ENCODE results near the gene CMKLR1.

The CMKLR1 gene

DNA sequence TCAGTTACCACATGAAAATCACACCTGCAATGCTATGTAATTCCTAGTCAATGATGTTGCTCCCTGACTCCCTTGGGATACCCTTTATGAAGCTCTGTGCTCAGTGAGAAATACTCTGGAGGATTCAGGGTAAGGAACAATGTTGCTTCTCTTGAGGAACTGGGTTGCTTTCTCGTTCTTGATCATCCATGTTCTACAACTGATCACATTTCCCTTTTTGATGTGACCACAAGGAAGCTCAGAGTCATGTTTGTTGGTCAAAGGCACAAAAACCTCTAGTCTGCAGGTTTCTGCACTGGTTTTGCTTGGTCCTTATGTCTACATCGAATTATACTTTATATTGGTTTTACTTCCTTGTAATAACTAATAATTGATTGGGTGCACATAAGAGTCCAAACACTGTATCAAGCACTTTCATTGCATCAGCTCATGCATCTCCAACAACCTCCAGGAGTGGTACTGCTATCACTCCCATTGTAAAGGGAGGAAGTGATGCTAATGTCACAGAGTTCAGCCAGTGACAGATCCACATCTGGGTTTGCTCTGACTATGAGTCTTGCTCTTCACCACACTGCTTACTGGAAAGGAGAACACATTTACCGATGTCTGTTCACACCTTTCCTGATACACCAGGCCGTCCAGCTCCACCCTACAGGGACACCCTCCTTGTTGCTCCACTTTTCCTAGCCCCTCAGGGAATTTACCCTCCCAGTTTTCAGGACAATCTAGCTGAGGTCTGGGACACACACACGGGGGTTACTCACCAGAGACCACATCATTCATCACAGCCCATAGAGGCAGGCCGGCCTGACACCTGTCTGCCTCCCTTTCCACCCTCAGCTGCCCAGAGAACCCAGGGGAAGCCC is 41.0 kb downstream of the CMKLR1 start:
- no peak for DNase-seq

DNA sequence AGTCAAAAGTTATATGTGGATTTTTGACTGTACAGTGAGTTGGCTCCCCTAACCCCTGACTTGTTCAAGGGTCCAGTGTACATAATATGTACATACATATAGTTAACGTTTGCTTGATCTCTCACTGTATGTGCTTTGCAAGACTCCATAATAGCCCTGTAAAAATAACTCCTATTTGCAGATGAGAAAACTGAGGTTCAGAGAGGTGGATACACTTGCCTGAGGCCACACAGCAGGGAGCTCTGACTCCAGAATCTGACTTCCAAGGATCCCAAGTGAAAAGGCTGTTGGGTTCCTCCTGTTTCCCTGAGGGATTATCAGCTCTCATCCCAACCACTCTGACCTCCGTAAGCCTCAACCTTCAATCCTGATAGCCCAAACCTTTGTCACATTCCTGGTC is 41.7 kb downstream of the CMKLR1 start:
- no peak for DNase-seq

DNA sequence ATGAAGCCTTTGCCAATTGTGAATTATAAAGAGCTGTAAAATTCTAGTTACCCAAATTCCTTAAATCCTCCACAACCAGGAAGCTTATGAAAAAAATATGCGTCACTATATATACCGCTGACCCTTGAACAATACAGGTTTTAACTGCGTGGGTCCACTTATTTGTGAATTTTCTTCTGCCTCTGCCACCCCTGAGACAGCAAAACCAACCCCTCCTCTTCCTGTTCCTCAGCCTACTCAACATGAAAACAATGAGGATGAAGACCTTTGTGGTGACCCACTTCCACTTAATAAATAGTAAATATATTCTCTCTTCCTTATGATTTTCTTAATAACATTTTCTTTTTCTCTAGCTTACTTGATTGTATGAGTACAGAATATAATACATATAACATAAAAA is 42.2 kb downstream of the CMKLR1 start:
- DNase-seq = no peak

DNA sequence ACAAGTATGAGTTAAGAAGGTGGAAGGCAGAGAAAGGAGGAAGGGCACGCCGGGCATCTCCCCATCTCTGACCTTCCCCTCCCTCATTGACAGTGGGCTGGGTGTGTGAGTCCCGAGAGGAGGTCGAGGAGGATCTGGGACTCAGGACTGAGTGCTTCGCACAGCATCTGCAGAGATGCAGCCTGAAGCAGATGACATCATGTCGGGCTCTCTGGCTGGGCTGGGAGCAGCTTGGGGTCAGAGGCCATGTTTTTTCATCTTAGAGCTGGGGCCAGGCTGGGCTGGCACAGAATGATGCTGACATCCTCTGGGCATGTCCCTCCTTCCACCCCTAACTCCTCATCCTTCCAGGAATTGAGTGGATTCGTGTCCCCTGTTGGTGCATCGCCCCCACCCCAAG is 43.5 kb downstream of the CMKLR1 start:
- no peak for DNase-seq

DNA sequence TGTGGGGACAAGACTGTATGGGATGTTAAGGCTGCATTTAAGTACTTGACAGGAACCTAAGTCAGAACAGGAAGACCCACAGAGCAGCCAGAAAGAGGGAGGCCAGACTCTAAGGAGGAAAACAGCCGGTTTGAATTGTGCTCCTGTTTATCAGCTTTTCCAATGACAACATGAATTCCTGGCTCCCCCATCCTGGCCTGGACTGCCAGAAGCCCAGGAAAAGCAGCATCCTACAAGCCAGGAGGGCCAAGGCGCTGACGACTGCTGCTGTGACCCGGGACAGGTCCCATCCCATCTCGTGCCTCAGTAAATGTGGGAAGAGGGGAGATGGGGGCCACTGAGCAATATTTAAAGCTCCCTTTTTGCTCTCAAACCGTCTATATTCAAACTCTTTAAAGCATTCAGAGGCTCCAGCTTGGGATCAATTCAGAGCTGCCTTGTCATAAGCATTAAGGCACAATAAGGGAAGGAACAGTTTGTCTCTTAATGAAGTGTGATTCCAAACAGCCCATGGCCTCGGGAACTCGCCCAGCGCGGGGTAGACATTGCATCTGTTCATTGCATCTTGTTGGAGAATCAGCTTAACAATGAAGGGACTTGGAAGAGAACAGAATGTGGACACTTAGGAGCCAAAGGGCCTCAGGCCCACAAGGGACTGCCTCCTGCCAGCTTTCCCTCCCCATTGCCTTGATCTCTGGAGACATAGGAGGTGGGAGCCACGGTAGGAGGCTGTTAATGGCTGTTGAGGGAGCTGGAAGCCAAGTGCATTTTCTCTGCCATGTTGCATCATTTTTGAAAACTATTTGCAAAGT is 49.6 kb downstream of the CMKLR1 start:
- DNase-seq = no peak

DNA sequence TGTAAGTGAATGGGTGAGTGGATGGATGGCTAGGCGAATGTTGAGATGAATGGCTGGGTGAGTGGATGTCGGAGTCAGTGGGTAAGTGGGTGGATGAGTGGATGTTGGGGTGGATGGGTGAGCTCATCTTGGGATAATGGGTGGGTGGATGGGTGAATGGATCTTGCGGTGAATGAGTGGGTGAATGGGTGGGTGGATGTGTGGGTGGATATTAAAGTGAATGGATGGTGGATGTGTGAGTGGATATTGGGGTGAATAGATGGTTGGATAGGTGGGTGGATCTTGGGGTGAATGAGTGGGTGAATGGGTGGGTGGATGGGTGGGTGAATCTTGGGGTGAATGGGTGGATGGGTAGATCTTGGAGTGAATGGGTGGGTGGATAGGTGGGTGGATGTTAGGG is 51.9 kb downstream of the CMKLR1 start:
- DNase-seq = no peak

DNA sequence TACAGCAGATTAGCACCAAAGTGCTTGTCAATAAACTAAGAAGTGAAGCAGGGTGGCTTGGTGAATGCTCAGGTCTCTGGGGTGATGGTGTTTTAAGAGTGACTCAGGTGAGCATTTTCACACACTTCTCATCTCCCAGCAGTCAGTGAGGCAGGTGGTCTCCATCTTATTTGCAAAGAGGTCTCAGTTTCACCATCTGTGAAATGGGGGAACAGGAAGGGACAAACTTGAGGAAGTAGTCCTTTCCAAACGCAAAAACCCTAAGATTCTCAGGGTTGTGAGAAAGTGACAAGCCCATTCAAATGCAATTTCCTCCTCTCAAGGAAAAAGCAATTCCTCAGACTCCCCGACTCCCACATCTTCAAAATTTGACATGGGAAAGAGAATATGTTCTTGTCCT is 54.1 kb downstream of the CMKLR1 start:
- DNase-seq = no peak

DNA sequence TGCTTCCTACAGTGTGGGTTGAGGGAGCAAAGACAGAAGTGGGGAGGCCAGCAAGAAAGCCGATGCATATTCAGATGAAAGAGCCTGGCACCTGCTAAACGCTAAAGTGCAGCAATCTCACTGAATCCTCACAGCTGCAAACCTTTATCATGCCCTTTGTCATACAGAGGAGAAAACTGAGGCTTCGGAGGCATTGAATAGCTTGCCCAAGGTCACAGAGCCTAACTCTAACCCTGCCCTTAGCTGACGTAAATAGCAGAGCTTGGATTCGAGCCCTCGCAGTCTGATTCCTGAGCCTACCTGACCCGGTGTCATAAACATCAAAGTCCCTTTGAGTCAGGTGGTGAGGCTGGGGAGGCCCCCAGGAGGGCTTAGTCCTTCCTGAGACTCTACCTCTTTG is 54.9 kb downstream of the CMKLR1 start:
- no peak for DNase-seq

DNA sequence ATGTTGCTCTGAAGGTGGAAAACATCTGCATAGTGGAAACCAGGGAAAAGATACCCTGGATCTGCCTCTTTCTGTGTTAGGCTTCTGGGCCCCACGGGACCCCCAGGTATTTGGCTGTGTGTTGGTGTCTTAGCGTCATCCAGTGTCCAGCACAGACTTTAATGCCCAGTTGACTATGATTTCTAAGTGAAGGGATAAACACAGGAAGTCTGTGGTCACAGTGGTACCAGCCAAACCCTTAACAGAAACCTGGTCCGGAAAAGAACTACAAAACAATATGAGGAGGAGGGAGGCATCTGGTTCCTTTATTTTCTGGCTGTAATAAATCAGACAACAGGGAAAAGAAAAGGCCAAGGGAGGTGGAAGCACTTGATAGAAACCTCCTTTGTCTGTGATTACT is 56.4 kb downstream of the CMKLR1 start:
- no peak for DNase-seq

DNA sequence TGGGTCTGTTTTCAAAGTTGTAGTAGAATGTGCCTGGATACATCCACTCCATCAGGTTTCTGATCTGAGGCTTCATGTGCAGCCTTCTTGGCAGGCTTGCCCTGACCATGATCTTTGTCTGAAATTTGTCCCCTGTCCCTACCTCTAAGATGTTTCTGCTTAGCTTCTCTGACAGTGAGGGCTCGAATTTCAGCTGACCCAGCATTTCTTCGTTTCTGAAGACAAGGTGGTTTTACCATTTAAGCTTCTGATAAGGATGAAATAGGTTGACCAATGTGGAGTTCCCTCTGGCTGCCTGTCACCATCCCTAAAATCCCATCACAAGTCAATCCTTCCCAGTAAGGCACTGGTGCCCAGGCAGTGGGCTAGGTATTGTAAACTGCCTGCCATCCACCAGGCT is 57.0 kb downstream of the CMKLR1 start:
- DNase-seq = no peak

DNA sequence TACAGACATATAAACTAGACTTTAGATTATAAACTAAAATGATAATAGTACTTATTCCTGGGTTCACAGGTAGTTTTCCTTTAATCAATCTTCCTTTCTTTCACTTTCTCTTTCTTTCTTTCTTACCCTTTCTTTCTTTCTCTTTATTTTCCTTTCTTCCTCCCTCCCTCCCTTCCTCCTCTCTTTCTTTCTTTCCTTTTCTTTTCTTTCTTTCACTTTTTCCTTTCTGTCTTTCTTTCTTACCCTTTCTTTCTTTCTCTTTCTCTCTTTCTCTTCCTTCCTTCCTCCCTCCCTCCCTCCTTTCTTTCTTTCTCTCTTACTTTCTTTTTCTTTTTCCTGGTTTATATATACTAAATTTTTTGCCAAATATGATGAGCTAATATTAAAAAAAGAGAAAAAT is 61.5 kb downstream of the CMKLR1 start:
- no peak for DNase-seq

DNA sequence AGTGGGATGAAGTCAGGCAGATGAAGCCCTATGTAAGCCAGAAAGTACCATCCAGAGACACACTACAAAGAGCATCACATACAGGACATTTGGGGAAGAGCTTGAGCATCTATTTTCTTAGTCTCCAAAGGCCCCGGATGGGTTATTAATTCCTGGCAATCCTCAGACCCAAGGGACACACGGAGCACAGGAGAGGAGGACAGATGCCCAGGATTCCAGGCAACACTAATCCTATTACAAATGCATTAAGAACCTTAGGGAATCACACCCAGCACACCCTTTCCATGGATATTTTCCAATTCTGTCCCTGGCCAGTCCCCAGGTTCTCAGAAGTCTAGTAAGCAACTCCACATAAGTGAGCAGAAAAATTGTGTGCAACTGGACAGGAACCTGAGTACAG is 65.9 kb downstream of the CMKLR1 start:
- no peak for DNase-seq

DNA sequence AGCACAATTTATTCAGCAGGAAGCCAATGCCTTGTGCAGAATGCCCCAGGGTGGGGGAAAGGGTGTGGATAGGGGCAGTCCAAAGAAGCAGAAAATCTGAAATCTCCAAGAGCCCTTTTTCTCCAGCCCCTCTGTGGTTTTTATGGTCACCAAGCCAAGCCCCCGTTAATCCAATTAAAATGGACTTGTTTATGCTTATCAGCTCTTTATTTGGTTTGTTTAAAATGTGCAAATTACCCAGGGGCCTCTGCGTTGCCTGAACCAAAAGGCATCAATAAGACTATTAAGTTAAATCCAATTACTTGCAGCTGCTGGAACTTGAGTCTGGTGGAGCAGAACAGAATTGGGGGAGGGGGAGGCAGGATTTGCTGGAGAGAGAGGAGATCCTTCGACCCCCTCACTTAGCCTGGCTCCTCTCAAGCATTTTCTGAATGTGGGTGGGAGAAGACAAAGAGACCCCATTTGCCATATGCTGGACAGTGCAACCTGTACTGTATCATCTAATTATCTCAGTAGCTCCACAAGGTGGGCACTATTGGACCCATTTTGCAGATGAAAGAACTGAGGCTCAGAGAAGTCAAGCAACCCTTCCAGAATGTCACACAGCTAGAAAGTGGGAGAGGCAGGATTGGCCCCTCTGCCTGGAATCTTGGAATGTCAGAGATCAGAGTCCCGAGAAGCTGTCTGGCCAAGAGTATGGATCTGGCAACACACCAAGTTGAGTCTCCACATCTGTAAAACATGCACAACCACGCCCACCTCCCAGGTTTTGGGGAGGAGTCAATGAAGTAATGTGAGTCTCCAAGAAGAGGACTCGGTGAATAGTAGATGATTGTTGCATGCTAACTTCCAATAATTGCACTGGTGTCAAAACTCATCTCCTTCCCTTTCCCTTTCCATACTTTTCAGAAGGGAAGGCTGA is 66.9 kb downstream of the CMKLR1 start:
- no peak for DNase-seq

DNA sequence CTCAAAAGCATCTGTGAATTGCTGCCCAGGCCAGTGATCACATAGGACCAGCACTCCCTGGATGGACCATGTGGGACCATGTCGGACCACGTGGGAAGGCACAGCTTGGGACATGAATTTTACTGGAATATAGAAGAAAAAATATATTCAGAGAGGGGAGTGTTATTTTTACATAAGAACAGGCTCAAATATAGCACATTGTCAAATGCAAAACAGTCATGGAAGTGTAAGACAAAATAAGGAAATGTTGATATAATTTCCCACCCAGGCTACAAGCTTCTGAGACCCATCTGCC is 68.3 kb downstream of the CMKLR1 start:
- no peak for DNase-seq

DNA sequence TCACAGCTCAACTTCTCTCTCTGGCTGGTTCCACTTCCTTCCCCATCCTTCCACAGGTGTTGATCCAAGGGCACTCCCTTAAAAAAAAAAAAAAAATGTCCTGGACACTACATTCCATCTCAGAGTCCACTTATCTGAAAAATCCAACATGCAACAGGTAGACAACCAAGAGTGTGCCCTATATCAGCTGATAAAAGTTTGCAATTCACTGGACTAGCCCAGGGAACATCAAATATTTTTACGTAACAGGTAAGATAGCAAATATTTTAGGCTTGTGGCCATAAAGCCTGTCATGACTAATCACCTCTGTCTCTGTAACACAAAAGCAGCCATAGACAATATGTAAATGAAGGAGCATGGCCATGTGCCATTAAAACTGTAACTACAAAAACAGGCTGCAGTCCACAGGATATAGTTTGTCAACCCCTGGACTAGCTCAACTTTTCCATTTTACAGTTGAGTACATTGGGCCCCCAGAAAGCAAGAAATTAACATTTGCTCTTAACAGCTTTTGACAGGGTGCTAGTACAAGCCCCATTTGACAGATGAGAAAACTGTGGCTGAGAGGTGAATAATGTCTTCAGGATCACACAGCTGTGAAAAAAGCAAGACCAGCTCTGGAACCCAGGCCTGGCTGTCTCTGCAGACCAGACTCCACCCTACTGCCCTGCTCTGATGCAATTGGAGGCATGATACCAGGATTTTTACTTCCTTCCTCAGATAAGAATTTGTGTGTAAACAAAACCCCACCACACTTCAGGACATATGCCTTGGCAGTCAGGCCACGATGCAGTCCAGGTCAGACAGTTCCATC is 68.9 kb downstream of the CMKLR1 start:
- no peak for DNase-seq

DNA sequence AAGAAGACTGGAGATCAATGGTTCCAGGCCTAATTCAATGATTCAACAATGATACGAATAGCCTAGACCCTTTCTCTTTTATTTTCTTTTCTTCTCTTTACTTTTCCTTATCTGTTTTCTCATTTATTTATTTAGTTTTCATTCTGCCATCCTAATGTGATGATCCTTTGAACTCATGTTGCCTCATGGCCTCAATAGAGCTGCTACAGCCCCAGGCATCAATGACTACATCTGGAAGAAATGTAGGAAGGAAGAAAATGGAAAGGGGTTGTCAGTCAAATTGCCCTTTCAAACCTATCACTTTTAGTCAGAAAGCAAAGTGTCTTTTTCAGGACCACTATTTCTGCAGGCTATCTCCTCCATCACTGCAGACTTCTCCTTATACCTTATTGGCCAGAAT is 69.9 kb downstream of the CMKLR1 start:
- DNase-seq = no peak

DNA sequence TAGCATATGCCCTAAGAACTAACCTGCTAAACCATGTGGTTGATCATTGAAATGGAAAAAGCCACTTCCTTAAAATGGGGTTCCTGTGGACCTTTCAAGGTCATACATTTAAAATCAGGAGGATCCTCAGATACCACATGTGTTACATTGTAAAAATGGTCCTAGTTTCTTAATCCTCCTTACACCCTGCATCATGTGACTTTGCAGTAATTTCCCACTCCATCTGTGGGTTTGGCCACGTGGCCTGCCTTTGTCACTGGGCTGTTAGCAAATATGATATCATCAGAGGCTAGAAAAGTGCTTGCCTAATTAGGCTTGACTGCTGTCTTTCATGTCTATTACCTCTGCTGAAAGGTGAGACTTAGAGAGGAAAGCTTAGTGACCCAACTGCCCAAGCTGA is 70.7 kb downstream of the CMKLR1 start:
- no peak for DNase-seq

DNA sequence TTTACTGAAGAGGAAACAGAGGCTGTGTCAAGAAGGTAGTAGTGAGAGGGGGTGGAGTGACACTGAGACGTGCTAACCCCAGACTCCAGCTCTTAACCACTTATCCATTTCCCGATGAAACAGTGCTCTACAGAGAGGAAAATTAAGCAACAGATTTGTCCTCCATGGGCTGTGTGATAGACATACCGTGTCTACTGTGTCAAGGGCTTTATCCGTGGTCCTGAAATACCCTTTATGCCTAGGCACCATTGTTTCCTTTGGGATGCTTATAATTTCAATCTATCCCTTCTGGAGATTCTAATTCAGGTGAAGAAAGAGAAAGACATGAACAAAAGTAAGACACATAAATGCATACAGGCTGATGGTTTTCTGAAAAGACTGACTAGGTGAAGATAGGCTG is 71.7 kb downstream of the CMKLR1 start:
- no peak for DNase-seq

DNA sequence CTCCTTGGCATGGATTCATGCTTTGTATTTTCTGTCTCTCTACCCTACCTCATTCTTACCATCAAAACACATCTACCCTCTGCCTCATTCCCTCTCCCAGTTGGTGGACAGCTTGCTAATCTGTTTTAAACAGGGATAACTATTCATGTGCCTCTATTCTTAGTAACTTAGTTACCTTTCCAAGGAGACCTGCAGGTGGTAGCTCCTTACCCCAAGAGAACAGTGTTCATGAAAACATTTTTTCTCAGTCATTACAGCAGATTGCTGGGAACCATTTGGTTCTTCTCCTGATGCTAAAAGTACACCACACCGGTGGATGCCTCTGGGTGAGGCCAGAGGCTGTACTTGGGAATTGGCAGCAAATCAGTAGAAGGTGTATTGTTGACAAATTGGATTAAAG is 73.0 kb downstream of the CMKLR1 start:
- no peak for DNase-seq

DNA sequence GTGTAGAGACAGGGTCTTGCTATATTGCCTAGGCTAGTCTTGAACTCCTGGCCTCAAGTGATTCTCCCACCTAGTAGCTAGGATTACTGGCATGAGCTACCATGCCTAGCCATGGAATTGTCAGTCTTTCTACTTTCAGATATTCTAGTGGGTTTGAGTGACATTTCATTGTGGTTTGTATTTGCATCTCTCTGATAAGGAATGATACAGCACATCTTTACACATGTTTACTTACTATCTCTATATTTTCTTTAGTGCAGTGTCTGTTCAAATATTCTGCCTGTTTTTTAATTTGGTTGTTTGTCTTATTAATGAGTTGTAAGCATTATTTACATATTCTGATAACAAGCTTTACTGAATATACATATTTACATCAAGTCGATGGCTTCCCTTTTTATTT is 73.6 kb downstream of the CMKLR1 start:
- no peak for DNase-seq

DNA sequence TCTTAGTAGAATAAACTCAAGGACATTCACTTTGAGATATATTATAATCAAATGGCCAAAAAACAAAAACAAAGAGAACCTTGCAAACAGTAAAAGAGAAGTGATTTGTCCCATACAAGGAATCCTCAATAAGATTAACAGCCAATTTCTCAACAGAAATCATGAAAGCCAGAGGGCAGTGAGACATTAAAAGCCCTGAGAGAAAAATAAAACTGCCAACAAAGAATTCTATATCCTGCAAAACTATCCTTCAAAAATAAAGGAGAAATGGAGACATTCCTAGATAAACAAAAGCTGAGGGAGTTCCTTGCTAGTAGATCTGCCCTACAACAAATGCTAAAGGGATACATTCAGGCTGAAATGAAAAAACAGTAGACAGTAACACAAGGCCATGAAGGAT is 78.1 kb downstream of the CMKLR1 start:
- DNase-seq = no peak

DNA sequence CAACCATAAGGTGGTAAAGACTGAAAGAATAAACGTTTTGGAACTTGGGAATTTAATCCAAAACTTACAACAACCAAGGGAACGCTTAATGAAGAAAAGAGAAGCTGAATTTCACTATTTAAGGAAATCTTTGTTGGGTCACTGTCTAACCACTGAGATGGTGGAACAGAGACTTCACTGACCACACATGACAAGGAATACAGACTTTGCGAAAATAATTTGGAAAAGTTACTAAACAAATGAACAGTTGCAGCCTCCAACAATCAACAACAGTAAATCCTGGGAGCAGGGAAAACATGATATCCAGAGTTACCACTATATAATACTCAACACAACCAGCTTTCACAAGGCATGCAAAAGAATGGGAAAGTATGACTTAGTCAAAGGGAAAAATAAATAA is 79.1 kb downstream of the CMKLR1 start:
- DNase-seq = no peak

All from NCI-H1694 (cell line).